ENCODE results near the gene SLC38A2. TPM values are rescaled to one million over a fixed set of nuclear protein-coding genes. Genes with fewer than 3 reads are reported as not detected.

The SLC38A2 gene
- total RNA-seq, 4 donors from 2014 or later = 379 to 669 (median 479) TPM

- ATAC-seq (ENCODE audit: low FRiP score) (no peak), DNase-seq (ENCODE audit: low spot score) (no peak)
- TF ChIP-seq CTCF (IDR thresholded peaks at IDR 0.05) = no peak
Measured at GRCh38 chr12:46387670-46388069, 15.1 kb upstream of the SLC38A2 start.

- DNase-seq (ENCODE audit: low spot score) (no peak), ATAC-seq (ENCODE audit: low FRiP score) (no peak)
- TF ChIP-seq CTCF (IDR thresholded peaks at IDR 0.05) = no peak
Measured at GRCh38 chr12:46386877-46387629, 14.5 kb upstream of the SLC38A2 start.

- ATAC-seq (ENCODE audit: low FRiP score) (peak; percentile 7), DNase-seq (ENCODE audit: low spot score) (no peak)
- TF ChIP-seq CTCF (IDR thresholded peaks at IDR 0.05) = no peak
Measured at GRCh38 chr12:46386360-46386867, 13.8 kb upstream of the SLC38A2 start.

DNA sequence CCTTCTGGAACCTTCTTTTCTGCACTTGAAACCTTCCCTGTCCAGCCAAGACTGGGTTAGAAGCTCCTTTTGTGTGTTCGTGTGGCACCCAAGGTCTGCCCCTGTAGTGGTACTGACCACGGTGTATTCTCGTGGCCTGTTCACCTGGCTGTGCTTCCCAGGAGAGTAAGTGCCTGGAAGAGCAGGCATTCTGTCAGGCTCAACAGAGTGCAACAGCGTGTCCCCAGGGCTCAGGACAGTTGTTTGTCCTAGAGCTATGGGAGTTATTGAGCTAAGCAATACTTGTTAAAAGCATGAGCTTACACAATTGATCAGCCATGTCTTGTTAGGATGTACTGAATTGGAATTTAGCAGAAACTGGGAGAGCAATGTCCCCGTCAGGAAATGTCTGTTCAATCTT is 12.9 kb upstream of the SLC38A2 start:
- TF ChIP-seq CTCF (IDR thresholded peaks at IDR 0.05) = no peak
- no peak for ATAC-seq (ENCODE audit: low FRiP score)
- no peak for DNase-seq (ENCODE audit: low spot score)

- no peak for TF ChIP-seq CTCF (IDR thresholded peaks at IDR 0.05)
- DNase-seq (ENCODE audit: low spot score) (no peak), ATAC-seq (ENCODE audit: low FRiP score) (no peak)
Measured at GRCh38 chr12:46384451-46385309, 12.1 kb upstream of the SLC38A2 start.

DNA sequence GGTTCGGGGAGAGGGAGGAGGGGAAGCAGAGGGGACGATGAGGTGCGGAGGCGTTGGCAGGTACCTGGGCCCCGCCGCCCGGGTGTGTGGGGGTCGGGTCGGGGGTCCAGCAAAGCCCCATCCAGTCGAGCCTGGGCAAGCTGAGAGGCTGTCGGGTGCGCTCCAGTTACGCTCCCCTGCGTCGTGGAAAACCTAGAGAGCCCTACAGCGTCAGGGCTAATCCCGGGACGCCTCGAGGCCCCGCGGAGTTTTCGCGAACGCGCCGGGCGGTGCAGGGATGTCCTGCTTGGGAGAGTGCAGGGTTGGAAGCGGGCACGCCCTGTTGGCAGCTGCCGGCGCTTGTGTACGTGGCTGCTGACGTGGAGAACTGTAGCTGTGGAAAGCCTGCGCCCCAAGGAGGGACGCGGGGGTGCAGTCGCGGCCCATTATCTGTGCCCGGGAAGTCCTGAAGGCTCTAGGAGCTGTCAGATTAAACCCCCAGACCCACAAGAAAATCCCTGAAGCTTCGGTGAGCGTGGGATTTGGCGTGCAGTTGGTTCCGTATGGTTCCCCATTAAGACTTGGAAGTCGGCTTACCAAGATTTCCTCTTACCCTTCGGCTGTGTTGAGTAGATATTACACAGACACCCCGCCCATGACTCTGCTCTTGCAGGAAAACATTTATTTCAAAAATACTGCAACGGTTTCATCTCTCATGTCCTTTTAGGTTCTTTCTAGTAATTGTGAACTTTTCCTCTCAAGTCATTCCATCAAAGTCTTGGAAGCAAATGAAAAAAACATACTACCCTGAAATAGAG is 11.3 kb upstream of the SLC38A2 start:
- ATAC-seq (ENCODE audit: low FRiP score) (peak; percentile 91), DNase-seq (ENCODE audit: low spot score) (peak; percentile 80)
- no peak for TF ChIP-seq CTCF (IDR thresholded peaks at IDR 0.05)

Measured in omental fat pad (tissue), 4 donors.